HepG2 (cell line): Measurements from ENCODE around the gene LSM10. TPM values are rescaled to one million over a fixed set of nuclear protein-coding genes. Genes with fewer than 3 reads are reported as not detected.

ENCODE experiments used
- ETV6 ChIP-seq: sonication (generic); formaldehyde crosslinking; conservative IDR thresholded peaks from 2 replicates; pipeline ENCODE4 v1.4.0; 2020; ENCODE audit warnings: missing genetic modification reagents
- GMEB2 ChIP-seq: IDR thresholded peaks from 2 replicates; pipeline ENCODE4 v1.6.1; 2016; ENCODE audit warnings: missing biosample characterization, missing genetic modification reagents, low read depth
- HNF1A ChIP-seq, 2 experiments: sonication (generic) in 1 of 2; formaldehyde crosslinking in 1 of 2; IDR thresholded peaks; 2 replicates each; pipeline versions ENCODE4 v1.4.0 to v1.6.1; 2016 to 2020; ENCODE audit warnings: borderline replicate concordance in 1 of 2, low read depth in 1 of 2, mild to moderate bottlenecking in 1 of 2, missing genetic modification reagents in 1 of 2
- KDM1A ChIP-seq: IDR thresholded peaks from 2 replicates; pipeline ENCODE4 v1.6.1; 2016; ENCODE audit warnings: missing compliant biosample characterization
- KDM5A ChIP-seq: fragments of 200-600 bp; sonication (generic); IDR thresholded peaks from 2 replicates; pipeline ENCODE4 v1.7.0; 2018; ENCODE audit warnings: antibody characterized with exemption, mild to moderate bottlenecking, low read length, borderline replicate concordance
- KMT2A ChIP-seq: sonication (generic); formaldehyde crosslinking; IDR thresholded peaks from 2 replicates; pipeline ENCODE4 v1.4.0; 2020; ENCODE audit warnings: missing genetic modification reagents
- MLX ChIP-seq: IDR thresholded peaks from 2 replicates; pipeline ENCODE4 v1.6.1; 2016
- NFAT5 ChIP-seq: sonication (generic); formaldehyde crosslinking; IDR thresholded peaks from 2 replicates; pipeline ENCODE4 v1.4.0; 2020; ENCODE audit warnings: missing genetic modification reagents
- SRY ChIP-seq: sonication (generic); formaldehyde crosslinking; IDR thresholded peaks from 2 replicates; pipeline ENCODE4 v1.8.0; 2022; ENCODE audit warnings: mild to moderate bottlenecking, missing genetic modification reagents
- STAT5B ChIP-seq: sonication (generic); formaldehyde crosslinking; IDR thresholded peaks from 2 replicates; pipeline ENCODE4 v1.4.0; 2020; ENCODE audit warnings: missing genetic modification reagents
- TCF7L2 ChIP-seq: IDR thresholded peaks from 2 replicates; pipeline ENCODE4 v1.6.1; 2011; ENCODE audit warnings: mild to moderate bottlenecking, low read depth, low read length, moderate library complexity
- ZNF3 ChIP-seq: IDR thresholded peaks from 2 replicates; pipeline ENCODE4 v1.7.0; 2017; ENCODE audit warnings: inconsistent platforms
- ZNF503 ChIP-seq: sonication (generic); formaldehyde crosslinking; IDR thresholded peaks from 2 replicates; pipeline ENCODE4 v1.4.0; 2020; ENCODE audit warnings: missing genetic modification reagents
- polyA plus RNA-seq, 8 experiments: library from polyadenylated mRNA; depleted of rRNA in 3 of 8; stranded (reverse) in 7 of 8; unstranded in 1 of 8; fragments of >200 nt; fragmentation: Illumina TruSeq in 4 of 8; extraction: Trizol in 4 of 8; gene quantifications; 2 replicates each; pipeline versions ENCODE4 v1.2.1 to v1.2.3, GENCODE V29; 2011 to 2016; ENCODE audit warnings: low read depth in 4 of 8, missing spikeins in 1 of 8, mixed read lengths in 1 of 8; ENCODE audit not compliant: insufficient read depth in 1 of 8
- total RNA-seq, 5 experiments: library from RNA; depleted of rRNA; stranded (reverse); fragments of >200 nt; fragmentation: Illumina TruSeq; extraction: Trizol; gene quantifications; 2 replicates each; pipeline ENCODE4 v1.2.3, GENCODE V29; 2016; ENCODE audit warnings: low read depth in 1 of 5

LSM10 gene
- total and polyA plus RNA-seq, 2 of the 13 experiments (the other 11 are each of a cell fraction or from before 2014, with no cell fraction given) = 14.0 to 52.0 TPM

GRCh38 chr1:36386265-36387140 lies 11.2 kb downstream of the LSM10 start (continued):
- TF ChIP-seq HNF1A (IDR thresholded peaks at IDR 0.05; ENCODE audit: low read depth) (no peak), HNF1A (CRISPR knock-in tag; IDR thresholded peaks at IDR 0.05; ENCODE audit: borderline replicate concordance) (no peak), TCF7L2 (no peak), GMEB2 (CRISPR knock-in tag) (no peak), STAT5B (CRISPR knock-in tag) (no peak), NFAT5 (CRISPR knock-in tag) (no peak), ETV6 (peak; percentile 68), ZNF3 (no peak), KDM1A (CRISPR knock-in tag) (peak; percentile 77), ZNF503 (CRISPR knock-in tag) (no peak), SRY (CRISPR knock-in tag) (no peak), KDM5A (peak; percentile 55; the same call in 1 of the 2 replicates), KMT2A (CRISPR knock-in tag) (no peak), MLX (peak; percentile 49; the same call in 1 of the 2 replicates)
